ENCODE results near the gene INHBB.
"Not testable (repeated sequence)": the region's sequence is repeated elsewhere in the genome, so short reads cannot be mapped to it uniquely, and the experiment has no call there.

The INHBB gene

DNA sequence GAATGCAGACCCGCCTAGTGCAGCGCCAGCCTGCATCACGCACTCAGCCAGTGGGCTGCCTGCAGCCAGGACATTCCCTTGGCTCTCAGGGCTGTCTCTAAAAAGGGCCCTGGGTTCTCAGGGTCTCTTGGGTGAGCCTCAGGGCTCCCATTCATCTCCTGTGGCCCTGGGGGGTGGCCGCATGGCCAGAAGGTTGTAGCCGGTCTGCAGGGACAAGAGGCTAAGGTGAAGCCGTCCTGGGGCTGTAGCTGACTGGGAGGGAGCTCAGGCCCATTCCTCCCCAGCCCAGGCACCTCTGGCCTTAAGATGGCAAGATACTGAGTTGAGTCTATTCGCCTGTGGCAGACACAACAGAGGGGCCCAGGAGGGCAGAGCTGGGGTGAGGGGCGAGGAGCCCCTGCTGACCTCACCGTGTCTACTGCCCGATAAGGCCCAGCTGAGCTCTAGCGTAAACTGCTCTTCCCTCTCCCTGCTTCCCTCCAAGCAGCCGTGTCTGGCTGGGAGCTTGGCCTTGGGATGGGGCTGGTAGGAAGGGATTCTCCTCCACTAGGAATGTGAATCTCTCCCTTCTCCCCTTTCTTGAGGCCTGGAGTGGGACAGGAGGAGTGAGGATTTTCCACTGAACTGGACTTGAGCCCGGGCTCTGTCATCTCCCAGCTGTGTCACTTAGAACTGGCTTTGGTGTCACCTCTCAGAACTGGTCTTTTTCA lies 37.9 kb downstream of the INHBB start:
- Histone ChIP-seq H3K27ac (ENCODE audit: low read depth, low read length) (no peak overlapping the region), H3K36me3 (ENCODE audit: control insufficient read depth, insufficient read depth, low read length) (no peaks in the 10 kb centered on the region), H3K4me1 (ENCODE audit: control insufficient read depth, insufficient read depth, low read length) (peaks cover 24% of the 10 kb centered on the region), H3K9ac (ENCODE audit: low read length) (no peak overlapping the region), H3K9me3 (ENCODE audit: control insufficient read depth, insufficient read depth, low read depth, low read length) (no peaks in the 10 kb centered on the region), H3K27me3 (ENCODE audit: control insufficient read depth, insufficient read depth, low read length) (0 out of 2 replicates have a peak, but pooled peaks cover 3% of the 10 kb centered on the region), H3K4me3 (ENCODE audit: low read depth, low read length) (no peak overlapping the region)

DNA sequence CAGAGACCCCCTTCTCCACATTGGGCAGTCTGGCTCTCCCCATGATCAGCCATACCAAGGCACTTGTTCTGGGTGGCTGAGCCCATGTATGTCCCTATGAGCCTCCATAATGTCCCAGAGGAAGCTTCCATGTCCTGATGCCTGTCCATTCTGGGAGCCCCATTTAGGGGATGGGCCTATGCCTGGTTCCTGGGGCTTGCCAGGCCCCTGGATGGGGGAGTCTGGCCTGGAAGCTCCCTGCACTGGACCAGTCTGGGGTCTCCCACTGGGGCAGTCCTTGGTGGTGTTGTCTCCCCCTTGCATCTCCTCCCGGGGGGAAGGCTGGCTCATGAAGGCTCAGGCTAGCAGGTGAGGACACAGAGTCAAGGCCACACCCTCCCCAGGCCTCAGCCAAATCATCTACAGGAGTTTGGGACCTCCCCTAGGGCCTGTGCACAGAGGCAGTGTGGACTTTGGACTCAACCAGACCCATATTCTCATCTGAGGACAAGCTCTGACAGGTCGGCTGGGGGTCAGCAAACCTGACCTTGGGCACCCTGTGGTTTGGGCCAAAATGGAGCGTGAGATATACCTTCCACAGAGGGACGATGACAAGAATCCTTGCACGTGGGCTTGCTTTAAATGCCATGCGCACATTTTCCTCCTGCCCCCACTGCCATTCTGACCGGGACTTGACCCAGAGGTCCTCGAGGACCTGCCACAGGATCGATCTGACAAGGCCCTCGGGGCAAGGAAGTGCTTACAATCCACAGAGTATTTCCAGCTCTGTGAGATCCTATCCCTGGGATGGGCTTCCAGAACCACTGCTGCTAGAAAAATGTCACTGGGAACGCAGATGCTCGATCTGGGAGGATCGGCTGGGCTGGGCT lies 38.8 kb downstream of the INHBB start:
- H3K27me3 ChIP-seq (ENCODE audit: control insufficient read depth, insufficient read depth, low read length) = 0 out of 2 replicates have a peak, but pooled peaks cover 8% of the 10 kb centered on the region
- H3K36me3 ChIP-seq (ENCODE audit: control insufficient read depth, insufficient read depth, low read length) = no peaks in the 10 kb centered on the region
- H3K27ac ChIP-seq (ENCODE audit: low read depth, low read length) = no peak overlapping the region
- no peak overlapping the region for H3K9ac ChIP-seq (ENCODE audit: low read length)
- H3K9me3 ChIP-seq (ENCODE audit: control insufficient read depth, insufficient read depth, low read depth, low read length) = no peaks in the 10 kb centered on the region
- H3K4me1 ChIP-seq (ENCODE audit: control insufficient read depth, insufficient read depth, low read length) = peaks cover 24% of the 10 kb centered on the region
- H3K4me3 ChIP-seq (ENCODE audit: low read depth, low read length) = no peak overlapping the region

DNA sequence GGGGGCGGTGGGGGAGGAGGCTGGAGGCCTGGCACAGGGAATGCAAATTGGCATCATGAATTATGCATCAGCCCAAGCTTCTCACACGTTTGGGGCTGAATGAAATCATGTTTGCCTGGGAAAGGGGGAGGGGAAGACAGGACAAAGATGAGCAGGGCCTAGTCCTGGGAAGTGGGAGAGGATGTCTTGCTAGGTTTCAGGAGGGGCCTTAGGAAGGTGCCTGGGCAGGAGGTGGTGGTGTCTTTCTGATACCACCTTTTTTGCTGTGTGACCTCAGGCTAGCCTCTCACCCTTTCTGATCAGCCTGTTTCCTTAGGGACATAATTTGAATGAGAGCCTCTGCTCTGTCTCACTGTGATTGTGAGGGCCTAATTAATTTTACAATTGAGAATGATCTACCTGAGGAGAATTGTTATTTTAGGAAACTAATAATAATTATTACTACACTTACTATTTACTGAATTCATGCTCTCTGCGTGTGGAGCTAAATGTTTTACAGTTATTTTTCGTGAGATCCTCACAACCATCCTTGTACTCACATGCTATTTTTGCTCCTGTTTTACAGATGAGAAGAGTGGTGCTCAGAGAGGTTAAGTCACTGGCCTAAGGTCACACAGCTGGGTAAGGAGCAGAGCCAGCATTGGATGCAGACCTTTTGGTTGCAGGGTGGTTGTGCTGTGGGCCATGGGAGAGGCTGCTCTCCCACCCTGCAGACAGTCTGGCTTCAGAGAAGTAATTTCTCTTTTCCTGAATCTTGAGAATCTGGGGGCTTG lies 39.6 kb downstream of the INHBB start:
- H3K4me3 ChIP-seq (ENCODE audit: low read depth, low read length) = no peak overlapping the region
- 0 out of 2 replicates have a peak, but pooled peaks cover 5% of the 10 kb centered on the region for H3K27me3 ChIP-seq (ENCODE audit: control insufficient read depth, insufficient read depth, low read length)
- no peak overlapping the region for H3K9ac ChIP-seq (ENCODE audit: low read length)
- H3K36me3 ChIP-seq (ENCODE audit: control insufficient read depth, insufficient read depth, low read length) = no peaks in the 10 kb centered on the region
- peaks cover 24% of the 10 kb centered on the region for H3K4me1 ChIP-seq (ENCODE audit: control insufficient read depth, insufficient read depth, low read length)
- no peak overlapping the region for H3K27ac ChIP-seq (ENCODE audit: low read depth, low read length)
- no peaks in the 10 kb centered on the region for H3K9me3 ChIP-seq (ENCODE audit: control insufficient read depth, insufficient read depth, low read depth, low read length)

DNA sequence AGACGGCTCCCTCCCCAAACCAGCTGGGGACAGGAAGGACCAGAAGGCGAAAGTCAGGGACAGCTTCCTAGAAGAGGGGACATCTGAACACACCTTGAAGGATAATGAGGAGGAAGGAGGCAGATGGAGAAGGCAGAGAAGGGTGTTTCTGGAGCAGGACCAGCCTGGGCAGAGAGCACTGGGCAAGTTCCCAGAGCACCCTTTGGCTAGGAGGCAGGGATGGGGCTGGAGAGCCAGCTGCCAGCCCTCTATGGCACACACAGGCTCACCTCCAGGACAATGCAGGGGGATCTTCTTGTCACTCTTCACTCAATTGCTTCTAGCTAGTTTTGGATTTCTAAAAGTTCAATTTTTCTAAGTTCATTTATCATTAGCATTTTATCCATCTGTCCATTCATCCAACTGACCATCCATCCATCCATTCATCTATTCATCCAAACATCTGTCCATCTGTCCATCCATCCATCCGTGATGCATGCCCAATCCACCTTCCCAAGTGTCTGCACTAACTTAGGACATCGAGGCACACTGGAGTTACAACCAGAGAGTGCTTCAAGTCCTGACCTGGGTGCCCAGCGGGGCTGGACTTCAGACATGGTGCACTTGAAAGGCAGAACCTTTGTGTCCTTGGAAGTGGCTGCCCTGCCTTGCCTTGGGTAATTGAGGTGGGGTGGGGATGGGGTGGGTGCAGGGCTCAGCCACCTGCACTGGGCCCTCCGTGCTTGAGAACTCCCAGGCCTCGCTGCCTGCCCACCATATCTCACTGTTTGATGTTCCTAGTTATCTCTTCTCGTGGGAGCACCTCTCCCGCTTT lies 42.5 kb downstream of the INHBB start:
- H3K27ac ChIP-seq (ENCODE audit: low read depth, low read length) = no peak overlapping the region
- no peak overlapping the region for H3K9ac ChIP-seq (ENCODE audit: low read length)
- H3K4me3 ChIP-seq (ENCODE audit: low read depth, low read length) = no peak overlapping the region
- H3K36me3 ChIP-seq (ENCODE audit: control insufficient read depth, insufficient read depth, low read length) = no peaks in the 10 kb centered on the region
- no peaks in the 10 kb centered on the region for H3K9me3 ChIP-seq (ENCODE audit: control insufficient read depth, insufficient read depth, low read depth, low read length)
- peaks cover 22% of the 10 kb centered on the region for H3K4me1 ChIP-seq (ENCODE audit: control insufficient read depth, insufficient read depth, low read length)
- H3K27me3 ChIP-seq (ENCODE audit: control insufficient read depth, insufficient read depth, low read length) = peaks cover 5% of the 10 kb centered on the region; the same call in 1 of the 2 replicates

DNA sequence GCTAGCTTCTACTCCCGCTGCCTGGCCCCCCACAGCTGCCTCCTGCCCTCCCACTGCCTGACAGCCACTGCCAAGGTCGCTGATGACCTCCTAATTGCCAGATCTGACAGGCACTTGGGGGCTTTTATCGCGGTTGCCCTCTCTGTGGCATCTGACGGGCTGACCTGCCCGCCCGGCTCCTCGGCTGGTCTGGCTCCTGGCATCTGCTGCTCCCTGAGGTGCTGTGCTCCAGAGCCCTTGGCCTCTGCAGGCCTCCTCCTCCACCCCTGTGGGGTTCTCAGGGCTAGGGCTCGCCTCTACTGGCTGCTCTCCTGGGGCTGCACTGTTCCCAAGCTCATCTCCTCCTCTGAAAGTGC lies 43.1 kb downstream of the INHBB start:
- no peak overlapping the region for H3K27ac ChIP-seq (ENCODE audit: low read depth, low read length)
- no peaks in the 10 kb centered on the region for H3K9me3 ChIP-seq (ENCODE audit: control insufficient read depth, insufficient read depth, low read depth, low read length)
- H3K27me3 ChIP-seq (ENCODE audit: control insufficient read depth, insufficient read depth, low read length) = peaks cover 5% of the 10 kb centered on the region; the same call in 1 of the 2 replicates
- no peak overlapping the region for H3K9ac ChIP-seq (ENCODE audit: low read length)
- peaks cover 17% of the 10 kb centered on the region for H3K4me1 ChIP-seq (ENCODE audit: control insufficient read depth, insufficient read depth, low read length)
- no peaks in the 10 kb centered on the region for H3K36me3 ChIP-seq (ENCODE audit: control insufficient read depth, insufficient read depth, low read length)
- no peak overlapping the region for H3K4me3 ChIP-seq (ENCODE audit: low read depth, low read length)

DNA sequence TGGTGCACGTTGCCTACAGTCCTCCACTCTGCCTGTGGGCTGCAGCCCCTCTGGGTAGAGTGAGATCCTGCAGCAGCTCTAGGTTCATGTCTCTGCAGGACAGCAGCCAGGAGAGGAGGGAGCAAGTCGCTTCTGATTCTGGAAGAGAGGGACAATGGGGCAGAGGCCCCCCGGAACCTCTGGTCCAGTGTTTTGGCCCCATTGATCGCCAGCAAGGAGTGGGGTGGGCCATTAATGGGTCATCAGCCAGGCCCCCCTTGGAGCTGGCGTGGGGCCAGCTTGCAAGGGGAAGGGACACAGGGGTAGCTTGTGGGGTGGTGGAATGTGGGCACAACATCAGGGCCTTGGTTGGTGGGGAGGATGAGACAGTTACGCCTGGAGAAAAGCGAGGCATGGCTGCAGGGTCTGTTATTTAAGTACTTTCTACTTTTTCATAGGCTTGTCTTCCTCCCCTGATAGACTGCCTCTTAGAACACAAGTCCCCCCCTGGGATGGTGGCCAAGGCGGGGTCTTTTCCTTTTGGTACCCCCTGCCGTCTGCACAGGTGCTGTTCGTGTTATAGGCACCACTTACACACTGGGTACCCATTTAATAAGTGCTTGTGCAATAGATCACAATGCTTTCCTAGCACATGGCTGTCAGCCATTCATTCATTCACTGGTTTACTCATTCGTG lies 44.6 kb downstream of the INHBB start:
- H3K9ac ChIP-seq (ENCODE audit: low read length) = no peak overlapping the region
- H3K4me1 ChIP-seq (ENCODE audit: control insufficient read depth, insufficient read depth, low read length) = peaks cover 9% of the 10 kb centered on the region
- H3K27ac ChIP-seq (ENCODE audit: low read depth, low read length) = no peak overlapping the region
- H3K36me3 ChIP-seq (ENCODE audit: control insufficient read depth, insufficient read depth, low read length) = no peaks in the 10 kb centered on the region
- H3K4me3 ChIP-seq (ENCODE audit: low read depth, low read length) = no peak overlapping the region
- H3K27me3 ChIP-seq (ENCODE audit: control insufficient read depth, insufficient read depth, low read length) = peaks cover 11% of the 10 kb centered on the region
- no peaks in the 10 kb centered on the region for H3K9me3 ChIP-seq (ENCODE audit: control insufficient read depth, insufficient read depth, low read depth, low read length)

DNA sequence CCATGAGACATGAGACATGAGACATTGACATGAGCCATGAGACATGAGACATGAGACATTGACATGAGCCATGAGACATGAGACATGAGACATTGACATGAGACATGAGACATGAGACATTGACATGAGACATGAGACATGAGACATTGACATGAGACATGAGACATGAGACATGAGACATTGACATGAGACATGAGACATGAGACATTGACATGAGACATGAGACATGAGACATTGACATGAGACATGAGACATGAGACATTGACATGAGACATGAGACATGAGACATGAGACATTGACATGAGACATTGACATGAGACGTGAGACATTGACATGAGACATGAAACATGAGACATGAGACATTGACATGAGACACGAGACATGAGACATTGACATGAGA lies 45.4 kb downstream of the INHBB start:
- H3K9ac ChIP-seq (ENCODE audit: low read length); H3K4me3 ChIP-seq (ENCODE audit: low read depth, low read length); H3K27ac ChIP-seq (ENCODE audit: low read depth, low read length); H3K36me3 ChIP-seq (ENCODE audit: control insufficient read depth, insufficient read depth, low read length); H3K9me3 ChIP-seq (ENCODE audit: control insufficient read depth, insufficient read depth, low read depth, low read length): not testable (repeated sequence)
- Histone ChIP-seq H3K4me1 (ENCODE audit: control insufficient read depth, insufficient read depth, low read length) (peaks cover 13% of the 10 kb centered on the region), H3K27me3 (ENCODE audit: control insufficient read depth, insufficient read depth, low read length) (peaks cover 13% of the 10 kb centered on the region)

DNA sequence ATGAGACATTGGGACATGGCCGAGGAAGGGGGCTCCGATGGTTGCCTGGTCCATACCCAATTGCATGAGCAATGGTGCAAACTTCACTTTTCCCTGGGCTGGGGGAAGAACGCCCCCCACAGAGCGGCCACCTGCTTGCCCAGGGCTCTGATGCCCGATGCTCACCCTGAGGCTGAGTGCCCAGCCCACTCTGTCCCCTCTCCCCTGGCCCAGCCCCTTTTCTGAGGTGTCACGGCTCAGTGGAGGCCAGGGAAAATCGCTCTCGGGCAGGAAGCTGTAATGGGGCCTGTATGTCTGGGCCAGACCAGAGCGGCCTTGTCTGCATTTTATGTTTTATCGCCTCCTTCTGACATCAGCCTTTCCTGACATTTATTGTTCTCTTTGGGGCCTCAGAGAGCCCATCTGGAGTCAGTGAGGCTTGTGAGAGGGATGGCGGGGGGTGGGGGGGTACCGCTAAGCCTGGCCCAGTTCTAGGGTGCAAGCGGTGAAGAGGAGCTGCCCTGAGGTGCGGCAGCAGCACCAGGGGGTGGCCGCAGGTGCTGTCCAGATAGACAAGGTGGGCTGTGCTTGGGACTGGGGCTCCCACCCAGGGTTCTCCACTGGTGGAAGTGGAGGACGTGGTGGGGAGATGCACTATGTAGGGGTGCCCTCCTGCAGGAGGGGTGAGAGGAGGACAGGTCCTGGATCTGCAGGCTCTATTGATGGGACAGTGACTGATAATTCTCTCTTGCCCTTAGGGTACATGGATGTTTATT lies 46.2 kb downstream of the INHBB start:
- H3K4me3 ChIP-seq (ENCODE audit: low read depth, low read length) = no peak overlapping the region
- H3K36me3 ChIP-seq (ENCODE audit: control insufficient read depth, insufficient read depth, low read length) = no peaks in the 10 kb centered on the region
- H3K9ac ChIP-seq (ENCODE audit: low read length) = no peak overlapping the region
- H3K27ac ChIP-seq (ENCODE audit: low read depth, low read length) = no peak overlapping the region
- H3K27me3 ChIP-seq (ENCODE audit: control insufficient read depth, insufficient read depth, low read length) = peaks cover 13% of the 10 kb centered on the region
- H3K4me1 ChIP-seq (ENCODE audit: control insufficient read depth, insufficient read depth, low read length) = peaks cover 13% of the 10 kb centered on the region
- H3K9me3 ChIP-seq (ENCODE audit: control insufficient read depth, insufficient read depth, low read depth, low read length) = no peaks in the 10 kb centered on the region

DNA sequence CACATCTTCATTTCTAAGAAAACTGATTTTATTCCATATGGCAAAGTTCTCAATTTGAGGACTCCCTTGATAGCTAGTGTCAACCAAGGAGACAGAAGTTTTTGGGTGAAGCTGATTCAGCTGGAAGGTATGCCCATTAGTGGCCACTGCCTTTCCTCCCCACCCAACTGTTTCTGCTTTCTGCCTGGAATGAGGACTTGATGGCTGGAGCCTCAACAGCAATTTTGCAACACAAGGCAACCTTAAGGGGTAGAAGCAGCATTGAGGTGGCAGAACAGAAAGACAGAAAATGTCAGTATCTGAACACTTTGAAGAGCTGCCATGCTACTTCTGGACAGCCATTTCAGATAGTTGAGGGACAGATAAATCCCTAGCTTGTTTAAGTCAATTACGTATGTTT lies 47.0 kb downstream of the INHBB start:
- Histone ChIP-seq H3K27ac (ENCODE audit: low read depth, low read length) (no peak overlapping the region), H3K4me1 (ENCODE audit: control insufficient read depth, insufficient read depth, low read length) (peaks cover 13% of the 10 kb centered on the region), H3K27me3 (ENCODE audit: control insufficient read depth, insufficient read depth, low read length) (peaks cover 13% of the 10 kb centered on the region), H3K36me3 (ENCODE audit: control insufficient read depth, insufficient read depth, low read length) (no peaks in the 10 kb centered on the region), H3K4me3 (ENCODE audit: low read depth, low read length) (no peak overlapping the region), H3K9ac (ENCODE audit: low read length) (no peak overlapping the region), H3K9me3 (ENCODE audit: control insufficient read depth, insufficient read depth, low read depth, low read length) (no peaks in the 10 kb centered on the region)
